ENCODE measurements around the gene SENP1. TPM values are rescaled to one million over a fixed set of nuclear protein-coding genes. Genes with fewer than 3 reads are reported as not detected.

Gene SENP1
- total and polyA plus RNA-seq, 2 experiments from 2014 or later, result 8.6 to 27.7 TPM

DNA sequence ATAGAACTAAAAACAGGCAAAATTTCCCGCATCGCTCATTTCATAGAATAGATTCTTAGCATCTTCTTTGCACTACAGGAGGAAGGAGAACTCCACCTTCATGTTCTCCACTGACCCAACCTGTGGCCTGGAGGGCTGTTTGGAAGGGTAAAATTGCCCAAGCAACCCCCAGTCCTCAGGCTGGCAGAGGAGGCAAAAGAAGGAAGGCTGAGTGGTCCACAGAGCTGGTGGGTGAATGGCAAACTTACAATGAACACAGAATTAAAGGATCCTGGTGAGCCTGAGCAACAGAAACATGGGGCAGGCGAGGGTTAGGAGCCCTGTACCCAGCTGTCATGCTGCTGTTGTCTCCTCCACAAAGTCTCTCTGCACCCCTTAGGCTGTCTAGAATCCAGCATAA is 25.1 kb downstream of the SENP1 start (continued):
- TF ChIP-seq, protein P1, sequence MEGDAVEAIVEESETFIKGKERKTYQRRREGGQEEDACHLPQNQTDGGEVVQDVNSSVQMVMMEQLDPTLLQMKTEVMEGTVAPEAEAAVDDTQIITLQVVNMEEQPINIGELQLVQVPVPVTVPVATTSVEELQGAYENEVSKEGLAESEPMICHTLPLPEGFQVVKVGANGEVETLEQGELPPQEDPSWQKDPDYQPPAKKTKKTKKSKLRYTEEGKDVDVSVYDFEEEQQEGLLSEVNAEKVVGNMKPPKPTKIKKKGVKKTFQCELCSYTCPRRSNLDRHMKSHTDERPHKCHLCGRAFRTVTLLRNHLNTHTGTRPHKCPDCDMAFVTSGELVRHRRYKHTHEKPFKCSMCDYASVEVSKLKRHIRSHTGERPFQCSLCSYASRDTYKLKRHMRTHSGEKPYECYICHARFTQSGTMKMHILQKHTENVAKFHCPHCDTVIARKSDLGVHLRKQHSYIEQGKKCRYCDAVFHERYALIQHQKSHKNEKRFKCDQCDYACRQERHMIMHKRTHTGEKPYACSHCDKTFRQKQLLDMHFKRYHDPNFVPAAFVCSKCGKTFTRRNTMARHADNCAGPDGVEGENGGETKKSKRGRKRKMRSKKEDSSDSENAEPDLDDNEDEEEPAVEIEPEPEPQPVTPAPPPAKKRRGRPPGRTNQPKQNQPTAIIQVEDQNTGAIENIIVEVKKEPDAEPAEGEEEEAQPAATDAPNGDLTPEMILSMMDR (conservative IDR thresholded peaks at IDR 0.05; ENCODE audit: low read depth in 2 of 2), result no peak
- TF ChIP-seq ZNF114 (CRISPR knock-in tag; IDR thresholded peaks at IDR 0.05) (no peak), STAT1 (IDR thresholded peaks at IDR 0.05; ENCODE audit: unreplicated experiment) (no peak), CREB1 (CRISPR knock-in tag; IDR thresholded peaks at IDR 0.05; ENCODE audit: low read depth) (no peak), NANOG (IDR thresholded peaks at IDR 0.05; ENCODE audit: borderline replicate concordance) (no peak), EZH2phosphoT487 (IDR thresholded peaks at IDR 0.05; ENCODE audit: unreplicated experiment) (no peak), EZH2 (IDR thresholded peaks at IDR 0.05; ENCODE audit: low read depth, unreplicated experiment) (no peak)
- TF ChIP-seq, protein P2, sequence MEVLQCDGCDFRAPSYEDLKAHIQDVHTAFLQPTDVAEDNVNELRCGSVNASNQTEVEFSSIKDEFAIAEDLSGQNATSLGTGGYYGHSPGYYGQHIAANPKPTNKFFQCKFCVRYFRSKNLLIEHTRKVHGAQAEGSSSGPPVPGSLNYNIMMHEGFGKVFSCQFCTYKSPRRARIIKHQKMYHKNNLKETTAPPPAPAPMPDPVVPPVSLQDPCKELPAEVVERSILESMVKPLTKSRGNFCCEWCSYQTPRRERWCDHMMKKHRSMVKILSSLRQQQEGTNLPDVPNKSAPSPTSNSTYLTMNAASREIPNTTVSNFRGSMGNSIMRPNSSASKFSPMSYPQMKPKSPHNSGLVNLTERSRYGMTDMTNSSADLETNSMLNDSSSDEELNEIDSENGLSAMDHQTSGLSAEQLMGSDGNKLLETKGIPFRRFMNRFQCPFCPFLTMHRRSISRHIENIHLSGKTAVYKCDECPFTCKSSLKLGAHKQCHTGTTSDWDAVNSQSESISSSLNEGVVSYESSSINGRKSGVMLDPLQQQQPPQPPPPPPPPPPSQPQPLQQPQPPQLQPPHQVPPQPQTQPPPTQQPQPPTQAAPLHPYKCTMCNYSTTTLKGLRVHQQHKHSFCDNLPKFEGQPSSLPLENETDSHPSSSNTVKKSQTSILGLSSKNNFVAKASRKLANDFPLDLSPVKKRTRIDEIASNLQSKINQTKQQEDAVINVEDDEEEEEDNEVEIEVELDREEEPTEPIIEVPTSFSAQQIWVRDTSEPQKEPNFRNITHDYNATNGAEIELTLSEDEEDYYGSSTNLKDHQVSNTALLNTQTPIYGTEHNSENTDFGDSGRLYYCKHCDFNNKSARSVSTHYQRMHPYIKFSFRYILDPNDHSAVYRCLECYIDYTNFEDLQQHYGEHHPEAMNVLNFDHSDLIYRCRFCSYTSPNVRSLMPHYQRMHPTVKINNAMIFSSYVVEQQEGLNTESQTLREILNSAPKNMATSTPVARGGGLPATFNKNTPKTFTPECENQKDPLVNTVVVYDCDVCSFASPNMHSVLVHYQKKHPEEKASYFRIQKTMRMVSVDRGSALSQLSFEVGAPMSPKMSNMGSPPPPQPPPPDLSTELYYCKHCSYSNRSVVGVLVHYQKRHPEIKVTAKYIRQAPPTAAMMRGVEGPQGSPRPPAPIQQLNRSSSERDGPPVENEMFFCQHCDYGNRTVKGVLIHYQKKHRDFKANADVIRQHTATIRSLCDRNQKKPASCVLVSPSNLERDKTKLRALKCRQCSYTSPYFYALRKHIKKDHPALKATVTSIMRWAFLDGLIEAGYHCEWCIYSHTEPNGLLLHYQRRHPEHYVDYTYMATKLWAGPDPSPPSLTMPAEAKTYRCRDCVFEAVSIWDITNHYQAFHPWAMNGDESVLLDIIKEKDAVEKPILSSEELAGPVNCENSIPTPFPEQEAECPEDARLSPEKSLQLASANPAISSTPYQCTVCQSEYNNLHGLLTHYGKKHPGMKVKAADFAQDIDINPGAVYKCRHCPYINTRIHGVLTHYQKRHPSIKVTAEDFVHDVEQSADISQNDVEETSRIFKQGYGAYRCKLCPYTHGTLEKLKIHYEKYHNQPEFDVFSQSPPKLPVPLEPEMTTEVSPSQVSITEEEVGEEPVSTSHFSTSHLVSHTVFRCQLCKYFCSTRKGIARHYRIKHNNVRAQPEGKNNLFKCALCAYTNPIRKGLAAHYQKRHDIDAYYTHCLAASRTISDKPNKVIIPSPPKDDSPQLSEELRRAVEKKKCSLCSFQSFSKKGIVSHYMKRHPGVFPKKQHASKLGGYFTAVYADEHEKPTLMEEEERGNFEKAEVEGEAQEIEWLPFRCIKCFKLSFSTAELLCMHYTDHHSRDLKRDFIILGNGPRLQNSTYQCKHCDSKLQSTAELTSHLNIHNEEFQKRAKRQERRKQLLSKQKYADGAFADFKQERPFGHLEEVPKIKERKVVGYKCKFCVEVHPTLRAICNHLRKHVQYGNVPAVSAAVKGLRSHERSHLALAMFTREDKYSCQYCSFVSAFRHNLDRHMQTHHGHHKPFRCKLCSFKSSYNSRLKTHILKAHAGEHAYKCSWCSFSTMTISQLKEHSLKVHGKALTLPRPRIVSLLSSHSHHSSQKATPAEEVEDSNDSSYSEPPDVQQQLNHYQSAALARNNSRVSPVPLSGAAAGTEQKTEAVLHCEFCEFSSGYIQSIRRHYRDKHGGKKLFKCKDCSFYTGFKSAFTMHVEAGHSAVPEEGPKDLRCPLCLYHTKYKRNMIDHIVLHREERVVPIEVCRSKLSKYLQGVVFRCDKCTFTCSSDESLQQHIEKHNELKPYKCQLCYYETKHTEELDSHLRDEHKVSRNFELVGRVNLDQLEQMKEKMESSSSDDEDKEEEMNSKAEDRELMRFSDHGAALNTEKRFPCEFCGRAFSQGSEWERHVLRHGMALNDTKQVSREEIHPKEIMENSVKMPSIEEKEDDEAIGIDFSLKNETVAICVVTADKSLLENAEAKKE (CRISPR knock-in tag; IDR thresholded peaks at IDR 0.05), result no peak

DNA sequence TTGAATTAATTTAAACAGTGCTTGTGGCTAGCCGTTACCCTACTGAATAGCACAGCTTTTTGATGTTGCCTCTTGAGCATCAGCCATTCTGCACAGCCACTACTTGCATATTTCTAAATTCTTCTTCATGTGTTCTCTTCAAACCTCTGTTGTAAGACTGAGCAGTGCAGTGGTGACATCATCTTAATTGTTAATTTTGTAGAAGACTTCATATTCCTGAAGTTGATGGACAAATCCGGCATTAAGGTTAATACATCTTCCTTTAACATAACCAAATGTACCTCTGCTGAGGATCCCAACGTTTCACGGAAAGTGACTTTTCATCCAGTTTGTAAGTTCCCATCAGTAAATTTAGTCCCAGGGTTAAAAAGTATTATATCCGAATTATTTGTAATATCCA is 25.6 kb downstream of the SENP1 start:
- Histone ChIP-seq H3K4me3 (no peak overlapping the region), H3K27me3 (ENCODE audit: insufficient read depth) (no peaks in the 10 kb centered on the region), H3K4me1 (ENCODE audit: insufficient read depth) (no peaks in the 10 kb centered on the region), H4K20me1 (replicated peaks; ENCODE audit: insufficient read depth) (peaks cover 4% of the 10 kb centered on the region; the same call in 1 of the 2 replicates), H3K9me2 (ENCODE audit: insufficient read depth) (no peaks in the 10 kb centered on the region), H2AFZ (no peak overlapping the region), H3K79me2 (replicated peaks; ENCODE audit: insufficient read depth) (no peaks in the 10 kb centered on the region), H3F3A (replicated peaks; ENCODE audit: low read depth) (no peaks in the 10 kb centered on the region), H3K36me3 (ENCODE audit: insufficient read depth) (peaks cover 14% of the 10 kb centered on the region; the same call in 1 of the 2 replicates), H3K4me2 (no peak overlapping the region), H3K27ac (ENCODE audit: low read depth) (no peak overlapping the region)
- Mint-ChIP-seq H3K4me1 (no peaks in the 10 kb centered on the region), H3K27ac (no peak overlapping the region), H3K36me3 (ENCODE audit: low read depth) (peaks cover 34% of the 10 kb centered on the region), H3K4me3 (no peak overlapping the region), H3K9me3 (no peaks in the 10 kb centered on the region), H3K27me3 (ENCODE audit: insufficient read depth, low read depth, poor library complexity) (peaks cover 3% of the 10 kb centered on the region)
- ATAC-seq (no peak), DNase-seq (ENCODE audit: low spot score) (no peak)
- TF ChIP-seq ZNF114 (CRISPR knock-in tag; IDR thresholded peaks at IDR 0.05), result no peak
- no peak for TF ChIP-seq CREB1 (CRISPR knock-in tag; IDR thresholded peaks at IDR 0.05; ENCODE audit: low read depth)
- TF ChIP-seq NANOG (IDR thresholded peaks at IDR 0.05; ENCODE audit: borderline replicate concordance), result no peak
- TF ChIP-seq, protein P3, sequence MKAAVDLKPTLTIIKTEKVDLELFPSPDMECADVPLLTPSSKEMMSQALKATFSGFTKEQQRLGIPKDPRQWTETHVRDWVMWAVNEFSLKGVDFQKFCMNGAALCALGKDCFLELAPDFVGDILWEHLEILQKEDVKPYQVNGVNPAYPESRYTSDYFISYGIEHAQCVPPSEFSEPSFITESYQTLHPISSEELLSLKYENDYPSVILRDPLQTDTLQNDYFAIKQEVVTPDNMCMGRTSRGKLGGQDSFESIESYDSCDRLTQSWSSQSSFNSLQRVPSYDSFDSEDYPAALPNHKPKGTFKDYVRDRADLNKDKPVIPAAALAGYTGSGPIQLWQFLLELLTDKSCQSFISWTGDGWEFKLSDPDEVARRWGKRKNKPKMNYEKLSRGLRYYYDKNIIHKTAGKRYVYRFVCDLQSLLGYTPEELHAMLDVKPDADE (IDR thresholded peaks at IDR 0.05), result no peak
- TF ChIP-seq POLR2AphosphoS5 (IDR thresholded peaks at IDR 0.05; ENCODE audit: low read depth), result no peak
- TF ChIP-seq, protein P4, sequence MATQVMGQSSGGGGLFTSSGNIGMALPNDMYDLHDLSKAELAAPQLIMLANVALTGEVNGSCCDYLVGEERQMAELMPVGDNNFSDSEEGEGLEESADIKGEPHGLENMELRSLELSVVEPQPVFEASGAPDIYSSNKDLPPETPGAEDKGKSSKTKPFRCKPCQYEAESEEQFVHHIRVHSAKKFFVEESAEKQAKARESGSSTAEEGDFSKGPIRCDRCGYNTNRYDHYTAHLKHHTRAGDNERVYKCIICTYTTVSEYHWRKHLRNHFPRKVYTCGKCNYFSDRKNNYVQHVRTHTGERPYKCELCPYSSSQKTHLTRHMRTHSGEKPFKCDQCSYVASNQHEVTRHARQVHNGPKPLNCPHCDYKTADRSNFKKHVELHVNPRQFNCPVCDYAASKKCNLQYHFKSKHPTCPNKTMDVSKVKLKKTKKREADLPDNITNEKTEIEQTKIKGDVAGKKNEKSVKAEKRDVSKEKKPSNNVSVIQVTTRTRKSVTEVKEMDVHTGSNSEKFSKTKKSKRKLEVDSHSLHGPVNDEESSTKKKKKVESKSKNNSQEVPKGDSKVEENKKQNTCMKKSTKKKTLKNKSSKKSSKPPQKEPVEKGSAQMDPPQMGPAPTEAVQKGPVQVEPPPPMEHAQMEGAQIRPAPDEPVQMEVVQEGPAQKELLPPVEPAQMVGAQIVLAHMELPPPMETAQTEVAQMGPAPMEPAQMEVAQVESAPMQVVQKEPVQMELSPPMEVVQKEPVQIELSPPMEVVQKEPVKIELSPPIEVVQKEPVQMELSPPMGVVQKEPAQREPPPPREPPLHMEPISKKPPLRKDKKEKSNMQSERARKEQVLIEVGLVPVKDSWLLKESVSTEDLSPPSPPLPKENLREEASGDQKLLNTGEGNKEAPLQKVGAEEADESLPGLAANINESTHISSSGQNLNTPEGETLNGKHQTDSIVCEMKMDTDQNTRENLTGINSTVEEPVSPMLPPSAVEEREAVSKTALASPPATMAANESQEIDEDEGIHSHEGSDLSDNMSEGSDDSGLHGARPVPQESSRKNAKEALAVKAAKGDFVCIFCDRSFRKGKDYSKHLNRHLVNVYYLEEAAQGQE (IDR thresholded peaks at IDR 0.05; ENCODE audit: unreplicated experiment), result no peak
- no peak for TF ChIP-seq EZH2 (IDR thresholded peaks at IDR 0.05; ENCODE audit: low read depth, unreplicated experiment)
